Hematopoietic multipotent progenitor cell (in vitro differentiated cells): ENCODE data around the gene METTL17. TPM values are rescaled to one million over a fixed set of nuclear protein-coding genes. Genes with fewer than 3 reads are reported as not detected.

Source experiments
- DNase-seq, 3 donors: peaks; one replicate each; pipeline ENCODE4 v3.0.0-alpha.2; 2011 to 2015; ENCODE audit warnings: low read depth in 2 of 3, low spot score in 2 of 3
- small RNA-seq: library from RNA; depleted of rRNA; stranded (forward); fragments of <200 nt; gene quantifications from one replicate; pipeline ENCODE3, GENCODE V24; 2012
- total RNA-seq: library from RNA; depleted of rRNA; stranded (reverse); fragments of >200 nt; gene quantifications from one replicate; pipeline ENCODE4 v1.2.3, GENCODE V29; 2012

Gene METTL17
- total RNA-seq, 1 donor = 58.4 TPM

DNA sequence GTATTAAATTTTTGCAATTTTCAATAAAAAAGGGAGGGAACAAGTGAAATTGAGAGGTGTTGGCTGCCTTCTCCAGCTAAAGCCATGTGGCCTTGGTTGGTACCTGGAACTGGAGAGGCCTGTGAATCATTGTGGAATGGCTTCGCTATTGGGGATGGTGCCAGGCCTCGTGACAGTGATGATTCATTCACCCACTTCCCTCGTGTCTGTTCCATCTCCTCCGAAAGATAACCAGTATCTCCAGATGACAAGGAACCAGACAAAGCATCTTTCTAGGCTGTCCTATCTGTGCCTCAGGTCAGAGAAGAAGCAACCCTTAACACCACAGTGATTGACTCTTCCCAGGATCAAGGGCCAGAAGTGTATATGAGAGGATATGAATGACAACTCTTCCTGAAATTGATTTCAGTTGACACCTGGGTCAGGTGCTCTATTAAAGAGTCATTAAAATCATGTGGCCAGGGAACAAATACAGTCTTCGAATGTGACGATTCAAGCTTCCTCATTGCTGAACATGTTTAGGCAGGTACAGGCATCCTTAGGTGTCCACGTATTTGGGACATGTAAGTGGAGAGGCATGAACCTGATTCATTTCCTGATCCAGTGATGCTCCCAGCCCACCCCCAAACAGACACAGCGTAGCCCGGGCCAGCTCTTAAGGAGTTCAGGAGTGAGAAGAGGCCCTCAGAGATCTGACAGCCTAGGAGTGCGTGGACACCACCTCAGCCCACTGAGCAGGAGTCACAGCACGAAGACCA, 52.1 kb downstream of the METTL17 start, which contains the start of gene RNASE7:
Gene RNASE7, plus strand, starts transcription at position 687 of the 758 bp plus-strand sequence. CDS start 631 bp downstream, outside the sequence.
- DNase-seq = peak in 1 of 3 donors; percentile 29

- no peak for DNase-seq
These were observed 53.1 kb downstream of the METTL17 start for GRCh38 chr14:21042918-21043317.

DNA sequence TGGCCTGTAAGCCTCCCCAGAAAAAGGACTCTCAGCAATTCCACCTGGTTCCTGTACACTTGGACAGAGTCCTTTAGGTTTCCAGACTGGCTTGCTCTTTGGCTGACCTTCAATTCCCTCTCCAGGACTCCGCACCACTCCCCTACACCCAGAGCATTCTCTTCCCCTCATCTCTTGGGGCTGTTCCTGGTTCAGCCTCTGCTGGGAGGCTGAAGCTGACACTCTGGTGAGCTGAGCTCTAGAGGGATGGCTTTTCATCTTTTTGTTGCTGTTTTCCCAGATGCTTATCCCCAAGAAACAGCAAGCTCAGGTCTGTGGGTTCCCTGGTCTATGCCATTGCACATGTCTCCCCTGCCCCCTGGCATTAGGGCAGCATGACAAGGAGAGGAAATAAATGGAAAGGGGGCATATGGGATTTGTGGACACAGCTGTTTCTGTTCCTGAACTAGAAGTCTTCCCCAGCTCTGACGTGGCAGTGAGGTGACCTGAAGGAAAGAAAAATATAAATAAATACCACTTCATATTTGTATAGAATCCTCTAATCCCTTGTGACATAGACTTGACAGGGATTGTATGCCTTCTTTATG, 53.7 kb downstream of the METTL17 start:
- DNase-seq = no peak

DNA sequence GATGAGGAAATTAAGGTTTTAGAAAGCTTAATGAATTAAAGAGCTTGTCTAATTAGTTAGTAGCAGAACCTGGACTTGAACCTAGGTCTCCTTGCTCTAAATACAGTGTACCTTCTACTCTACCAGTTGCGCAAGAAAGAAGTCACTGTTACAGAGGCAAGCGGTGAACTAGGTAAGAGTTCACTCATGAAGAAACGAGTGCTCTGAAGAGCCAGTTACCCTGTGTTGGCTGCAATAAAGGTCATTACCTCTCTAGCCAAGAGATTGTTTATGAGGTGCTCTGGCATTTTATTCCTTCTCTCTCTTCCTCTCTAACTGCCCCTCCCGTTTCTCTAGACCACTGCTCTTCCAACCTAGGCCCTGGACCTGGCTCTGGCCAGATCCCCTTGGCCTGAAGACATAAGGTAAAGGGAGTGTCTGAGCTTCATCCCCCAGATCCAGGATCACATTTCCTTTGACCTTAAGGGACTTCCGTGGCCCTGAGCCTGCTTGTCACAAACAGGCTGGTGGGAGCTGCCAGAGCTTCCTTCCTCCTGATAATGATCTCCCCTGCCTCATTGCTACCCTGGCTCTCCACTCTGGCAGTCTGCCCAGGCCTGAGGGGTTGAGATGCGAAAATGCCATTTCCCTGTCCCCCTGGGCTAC, 54.3 kb downstream of the METTL17 start:
- DNase-seq = peak in 2 of 3 donors; percentile 64 to 91

Small RNA genes lying within 50 kb of the gene (small RNA-seq; reads per million reads assigned to genes)
- gene RN7SL189P = not detected

Other genes starting within 250 kb of the METTL17 start
- gene EDDM3A, start 244.1 kb upstream of the METTL17 start, total RNA-seq = not detected
- gene EDDM3B, start 221.6 kb upstream of the METTL17 start, total RNA-seq = not detected
- 3.8 TPM for gene RNASE6, start 208.7 kb upstream of the METTL17 start, total RNA-seq
- 1.3 TPM for gene RNASE1, start 187.1 kb upstream of the METTL17 start, total RNA-seq
- gene RNASE3, start 98.6 kb upstream of the METTL17 start, total RNA-seq = 3.0 TPM
- gene RNASE2, start 34.5 kb upstream of the METTL17 start, total RNA-seq = 11.6 TPM
- gene SLC39A2, start 9.3 kb downstream of the METTL17 start, total RNA-seq = not detected
- gene NDRG2, start 35.1 kb downstream of the METTL17 start, total RNA-seq = 21.8 TPM
- gene TPPP2, start 40.2 kb downstream of the METTL17 start, total RNA-seq = not detected
- gene RNASE13, start 44.8 kb downstream of the METTL17 start, total RNA-seq = not detected
- not detected for gene RNASE7, start 52.4 kb downstream of the METTL17 start, total RNA-seq
- not detected for gene RNASE8, start 67.8 kb downstream of the METTL17 start, total RNA-seq
- 35.5 TPM for gene ARHGEF40, start 80.3 kb downstream of the METTL17 start, total RNA-seq
- 31.2 TPM for gene ZNF219, start 108.7 kb downstream of the METTL17 start, total RNA-seq
- not detected for gene TMEM253, start 111.1 kb downstream of the METTL17 start, total RNA-seq
- under 0.01 TPM for gene OR5AU1, start 166.1 kb downstream of the METTL17 start, total RNA-seq